GM10266 (cell line): Measurements from ENCODE around the gene LDAH.

Experiments
- DNase-seq: peaks from one replicate; pipeline ENCODE4 v3.0.0; 2012; ENCODE audit errors: extremely low spot score
- CTCF ChIP-seq: IDR thresholded peaks from 2 replicates; pipeline ENCODE4 v1.5.1; 2012; ENCODE audit warnings: mild to moderate bottlenecking, low read depth; ENCODE audit not compliant: control insufficient read depth, insufficient read depth; ENCODE audit errors: missing control alignments

Gene LDAH

GRCh38 chr2:20759487-20759886 is 63.4 kb downstream of the LDAH start:
- no peak for DNase-seq
- no peak for TF ChIP-seq CTCF

GRCh38 chr2:20758997-20759396 is 63.9 kb downstream of the LDAH start:
- no peak for DNase-seq
- no peak for TF ChIP-seq CTCF

GRCh38 chr2:20757405-20758090 is 65.4 kb downstream of the LDAH start:
- no peak for TF ChIP-seq CTCF
- DNase-seq: no peak

GRCh38 chr2:20755132-20755800 is 67.6 kb downstream of the LDAH start:
- no peak for TF ChIP-seq CTCF
- no peak for DNase-seq

GRCh38 chr2:20752293-20752692 is 70.6 kb downstream of the LDAH start:
- DNase-seq: no peak
- TF ChIP-seq CTCF: no peak

- no peak for DNase-seq
- TF ChIP-seq CTCF: no peak
Measured at GRCh38 chr2:20747317-20747716, 75.6 kb downstream of the LDAH start.

GRCh38 chr2:20745924-20746555 is 76.9 kb downstream of the LDAH start:
- TF ChIP-seq CTCF: no peak
- DNase-seq: no peak
